ENCODE measurements around the gene PIK3CD. TPM values are rescaled to one million over a fixed set of nuclear protein-coding genes. Genes with fewer than 3 reads are reported as not detected.

PIK3CD gene
- total and polyA plus RNA-seq, 10 of the 15 experiments (the other 5 are each of a cell fraction or from before 2014, with no cell fraction given), result 7.0 to 101 (median 51.1) TPM

DNA sequence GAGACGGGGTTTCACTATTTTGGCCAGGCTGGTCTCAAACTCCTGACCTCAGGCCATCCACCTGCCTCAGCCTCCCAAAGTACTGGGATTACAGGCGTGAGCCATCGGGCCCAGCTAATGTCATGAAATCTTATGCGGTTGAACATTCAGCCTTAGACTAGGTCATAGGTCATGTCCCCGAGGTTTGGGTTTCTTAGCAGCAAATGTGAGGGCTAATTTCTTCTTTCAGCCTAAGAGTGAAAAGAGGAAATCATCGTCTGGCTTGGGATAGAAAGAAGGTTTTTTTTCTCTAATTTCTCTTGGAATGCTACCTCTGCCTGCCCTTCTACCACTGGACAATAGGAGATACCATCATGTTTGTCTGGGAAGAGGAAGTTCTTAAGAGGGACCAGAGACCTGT lies 18.0 kb upstream of the PIK3CD start (continued):
- TF ChIP-seq, protein P1, sequence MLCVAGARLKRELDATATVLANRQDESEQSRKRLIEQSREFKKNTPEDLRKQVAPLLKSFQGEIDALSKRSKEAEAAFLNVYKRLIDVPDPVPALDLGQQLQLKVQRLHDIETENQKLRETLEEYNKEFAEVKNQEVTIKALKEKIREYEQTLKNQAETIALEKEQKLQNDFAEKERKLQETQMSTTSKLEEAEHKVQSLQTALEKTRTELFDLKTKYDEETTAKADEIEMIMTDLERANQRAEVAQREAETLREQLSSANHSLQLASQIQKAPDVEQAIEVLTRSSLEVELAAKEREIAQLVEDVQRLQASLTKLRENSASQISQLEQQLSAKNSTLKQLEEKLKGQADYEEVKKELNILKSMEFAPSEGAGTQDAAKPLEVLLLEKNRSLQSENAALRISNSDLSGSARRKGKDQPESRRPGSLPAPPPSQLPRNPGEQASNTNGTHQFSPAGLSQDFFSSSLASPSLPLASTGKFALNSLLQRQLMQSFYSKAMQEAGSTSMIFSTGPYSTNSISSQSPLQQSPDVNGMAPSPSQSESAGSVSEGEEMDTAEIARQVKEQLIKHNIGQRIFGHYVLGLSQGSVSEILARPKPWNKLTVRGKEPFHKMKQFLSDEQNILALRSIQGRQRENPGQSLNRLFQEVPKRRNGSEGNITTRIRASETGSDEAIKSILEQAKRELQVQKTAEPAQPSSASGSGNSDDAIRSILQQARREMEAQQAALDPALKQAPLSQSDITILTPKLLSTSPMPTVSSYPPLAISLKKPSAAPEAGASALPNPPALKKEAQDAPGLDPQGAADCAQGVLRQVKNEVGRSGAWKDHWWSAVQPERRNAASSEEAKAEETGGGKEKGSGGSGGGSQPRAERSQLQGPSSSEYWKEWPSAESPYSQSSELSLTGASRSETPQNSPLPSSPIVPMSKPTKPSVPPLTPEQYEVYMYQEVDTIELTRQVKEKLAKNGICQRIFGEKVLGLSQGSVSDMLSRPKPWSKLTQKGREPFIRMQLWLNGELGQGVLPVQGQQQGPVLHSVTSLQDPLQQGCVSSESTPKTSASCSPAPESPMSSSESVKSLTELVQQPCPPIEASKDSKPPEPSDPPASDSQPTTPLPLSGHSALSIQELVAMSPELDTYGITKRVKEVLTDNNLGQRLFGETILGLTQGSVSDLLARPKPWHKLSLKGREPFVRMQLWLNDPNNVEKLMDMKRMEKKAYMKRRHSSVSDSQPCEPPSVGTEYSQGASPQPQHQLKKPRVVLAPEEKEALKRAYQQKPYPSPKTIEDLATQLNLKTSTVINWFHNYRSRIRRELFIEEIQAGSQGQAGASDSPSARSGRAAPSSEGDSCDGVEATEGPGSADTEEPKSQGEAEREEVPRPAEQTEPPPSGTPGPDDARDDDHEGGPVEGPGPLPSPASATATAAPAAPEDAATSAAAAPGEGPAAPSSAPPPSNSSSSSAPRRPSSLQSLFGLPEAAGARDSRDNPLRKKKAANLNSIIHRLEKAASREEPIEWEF (IDR thresholded peaks at IDR 0.05; ENCODE audit: insufficient replicate concordance, low read depth, low read length), result no peak
- no peak for TF ChIP-seq CEBPB (IDR thresholded peaks at IDR 0.05; ENCODE audit: borderline replicate concordance in 1 of 2, low read depth in 2 of 2, low read length in 2 of 2)
- TF ChIP-seq, protein P2, sequence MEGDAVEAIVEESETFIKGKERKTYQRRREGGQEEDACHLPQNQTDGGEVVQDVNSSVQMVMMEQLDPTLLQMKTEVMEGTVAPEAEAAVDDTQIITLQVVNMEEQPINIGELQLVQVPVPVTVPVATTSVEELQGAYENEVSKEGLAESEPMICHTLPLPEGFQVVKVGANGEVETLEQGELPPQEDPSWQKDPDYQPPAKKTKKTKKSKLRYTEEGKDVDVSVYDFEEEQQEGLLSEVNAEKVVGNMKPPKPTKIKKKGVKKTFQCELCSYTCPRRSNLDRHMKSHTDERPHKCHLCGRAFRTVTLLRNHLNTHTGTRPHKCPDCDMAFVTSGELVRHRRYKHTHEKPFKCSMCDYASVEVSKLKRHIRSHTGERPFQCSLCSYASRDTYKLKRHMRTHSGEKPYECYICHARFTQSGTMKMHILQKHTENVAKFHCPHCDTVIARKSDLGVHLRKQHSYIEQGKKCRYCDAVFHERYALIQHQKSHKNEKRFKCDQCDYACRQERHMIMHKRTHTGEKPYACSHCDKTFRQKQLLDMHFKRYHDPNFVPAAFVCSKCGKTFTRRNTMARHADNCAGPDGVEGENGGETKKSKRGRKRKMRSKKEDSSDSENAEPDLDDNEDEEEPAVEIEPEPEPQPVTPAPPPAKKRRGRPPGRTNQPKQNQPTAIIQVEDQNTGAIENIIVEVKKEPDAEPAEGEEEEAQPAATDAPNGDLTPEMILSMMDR (IDR thresholded peaks at IDR 0.05 in 2 of 3, conservative IDR thresholded peaks at IDR 0.05 in 1 of 3; ENCODE audit: control insufficient read depth in 2 of 3, extremely low read depth in 1 of 3, insufficient read depth in 1 of 3, low read depth in 3 of 3, low read length in 3 of 3), result no peak
- TF ChIP-seq, protein P3, sequence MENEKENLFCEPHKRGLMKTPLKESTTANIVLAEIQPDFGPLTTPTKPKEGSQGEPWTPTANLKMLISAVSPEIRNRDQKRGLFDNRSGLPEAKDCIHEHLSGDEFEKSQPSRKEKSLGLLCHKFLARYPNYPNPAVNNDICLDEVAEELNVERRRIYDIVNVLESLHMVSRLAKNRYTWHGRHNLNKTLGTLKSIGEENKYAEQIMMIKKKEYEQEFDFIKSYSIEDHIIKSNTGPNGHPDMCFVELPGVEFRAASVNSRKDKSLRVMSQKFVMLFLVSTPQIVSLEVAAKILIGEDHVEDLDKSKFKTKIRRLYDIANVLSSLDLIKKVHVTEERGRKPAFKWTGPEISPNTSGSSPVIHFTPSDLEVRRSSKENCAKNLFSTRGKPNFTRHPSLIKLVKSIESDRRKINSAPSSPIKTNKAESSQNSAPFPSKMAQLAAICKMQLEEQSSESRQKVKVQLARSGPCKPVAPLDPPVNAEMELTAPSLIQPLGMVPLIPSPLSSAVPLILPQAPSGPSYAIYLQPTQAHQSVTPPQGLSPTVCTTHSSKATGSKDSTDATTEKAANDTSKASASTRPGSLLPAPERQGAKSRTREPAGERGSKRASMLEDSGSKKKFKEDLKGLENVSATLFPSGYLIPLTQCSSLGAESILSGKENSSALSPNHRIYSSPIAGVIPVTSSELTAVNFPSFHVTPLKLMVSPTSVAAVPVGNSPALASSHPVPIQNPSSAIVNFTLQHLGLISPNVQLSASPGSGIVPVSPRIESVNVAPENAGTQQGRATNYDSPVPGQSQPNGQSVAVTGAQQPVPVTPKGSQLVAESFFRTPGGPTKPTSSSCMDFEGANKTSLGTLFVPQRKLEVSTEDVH (IDR thresholded peaks at IDR 0.05; ENCODE audit: low read depth, partially characterized antibody), result no peak
